ENCODE results near the gene IFIT1.

DNA sequence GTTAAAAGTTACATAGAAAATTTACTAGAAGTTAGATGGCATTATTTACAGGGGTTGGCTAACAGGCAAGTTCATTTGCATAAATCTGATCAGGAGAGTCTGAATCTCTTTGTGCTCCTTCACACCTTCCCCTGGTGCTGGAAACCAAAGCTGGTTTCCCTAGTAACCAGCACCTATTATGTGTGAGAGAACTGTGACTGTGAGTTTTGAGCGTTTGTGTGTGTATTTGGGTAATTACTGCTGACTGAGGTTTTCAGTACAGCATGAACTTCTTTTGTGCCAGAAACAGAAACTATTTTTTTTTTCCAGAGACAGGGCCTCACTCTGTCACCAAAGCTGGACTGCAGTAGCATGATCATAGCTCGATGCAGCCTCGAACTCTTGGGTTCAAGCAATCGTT, 24.9 kb upstream of the IFIT1 start:
- no peak for TF ChIP-seq CTCF (IDR thresholded peaks at IDR 0.05)
- TF ChIP-seq POLR2A (IDR thresholded peaks at IDR 0.05), result no peak

Measured in Peyer's patch (tissue), 4 donors.